Activated CD8-positive, alpha-beta T cell treated with anti-CD3 and anti-CD28 coated beads for 36 hours (primary cell): ENCODE measurements around the gene AFMID. TPM values are rescaled to one million over a fixed set of nuclear protein-coding genes. Genes with fewer than 3 reads are reported as not detected.

Source experiments
- ATAC-seq: fragments of 200-7000 bp; cut with Tn5 transposase; one replicate; pipeline ENCODE4 v1.10.0; 2021; ENCODE audit warnings: mild to moderate bottlenecking, moderate library complexity
- CTCF ChIA-PET: fragments of 350-600 bp; sonication (Branson Sonifier 250); formaldehyde crosslinking; loops from one replicate; lab custom pipeline; 2021; ENCODE audit warnings: antibody characterized with exemption; lab: Charles Lee
- POLR2A ChIA-PET: fragments of 350-600 bp; sonication (Branson Sonifier 250); formaldehyde crosslinking; loops from one replicate; lab custom pipeline; 2021; ENCODE audit warnings: antibody characterized with exemption; lab: Charles Lee
- DNase-seq: peaks from one replicate; pipeline ENCODE4 v3.0.0-alpha.2; 2020
- H3K27ac Mint-ChIP-seq: one replicate; pipeline ENCODE4 v1.8.0; 2021; ENCODE audit warnings: mild to moderate bottlenecking, mixed read lengths
- H3K27me3 Mint-ChIP-seq: one replicate; pipeline ENCODE4 v1.8.0; 2021; ENCODE audit warnings: mixed read lengths
- H3K36me3 Mint-ChIP-seq: one replicate; pipeline ENCODE4 v1.8.0; 2021; ENCODE audit warnings: low read depth, mixed read lengths
- H3K4me1 Mint-ChIP-seq: one replicate; pipeline ENCODE4 v1.8.0; 2021; ENCODE audit warnings: low read depth, mixed read lengths
- H3K4me3 Mint-ChIP-seq: one replicate; pipeline ENCODE4 v1.8.0; 2021; ENCODE audit warnings: mild to moderate bottlenecking, moderate library complexity, mixed read lengths
- H3K9me3 Mint-ChIP-seq: one replicate; pipeline ENCODE4 v1.8.0; 2021; ENCODE audit warnings: mixed read lengths
- intact Hi-C: fragments of 100-400 bp; cut with micrococcal nuclease; formaldehyde crosslinking; loops from one replicate; pipeline ENCODE4 v1.10.0; 2022
- total RNA-seq, 2 experiments: library from RNA; stranded (reverse); gene quantifications; one replicate each; pipeline ENCODE4 v1.2.3, GENCODE V29; 2021
- TF ChIP-seq, protein P1 (sequence below): fragments of 200-600 bp; IDR thresholded peaks from one replicate; pipeline ENCODE4 v1.8.0; 2022; ENCODE audit warnings: antibody characterized with exemption, mild to moderate bottlenecking

Gene AFMID
- total RNA-seq, 2 experiments from 2014 or later = 20.8 to 27.9 TPM

DNA sequence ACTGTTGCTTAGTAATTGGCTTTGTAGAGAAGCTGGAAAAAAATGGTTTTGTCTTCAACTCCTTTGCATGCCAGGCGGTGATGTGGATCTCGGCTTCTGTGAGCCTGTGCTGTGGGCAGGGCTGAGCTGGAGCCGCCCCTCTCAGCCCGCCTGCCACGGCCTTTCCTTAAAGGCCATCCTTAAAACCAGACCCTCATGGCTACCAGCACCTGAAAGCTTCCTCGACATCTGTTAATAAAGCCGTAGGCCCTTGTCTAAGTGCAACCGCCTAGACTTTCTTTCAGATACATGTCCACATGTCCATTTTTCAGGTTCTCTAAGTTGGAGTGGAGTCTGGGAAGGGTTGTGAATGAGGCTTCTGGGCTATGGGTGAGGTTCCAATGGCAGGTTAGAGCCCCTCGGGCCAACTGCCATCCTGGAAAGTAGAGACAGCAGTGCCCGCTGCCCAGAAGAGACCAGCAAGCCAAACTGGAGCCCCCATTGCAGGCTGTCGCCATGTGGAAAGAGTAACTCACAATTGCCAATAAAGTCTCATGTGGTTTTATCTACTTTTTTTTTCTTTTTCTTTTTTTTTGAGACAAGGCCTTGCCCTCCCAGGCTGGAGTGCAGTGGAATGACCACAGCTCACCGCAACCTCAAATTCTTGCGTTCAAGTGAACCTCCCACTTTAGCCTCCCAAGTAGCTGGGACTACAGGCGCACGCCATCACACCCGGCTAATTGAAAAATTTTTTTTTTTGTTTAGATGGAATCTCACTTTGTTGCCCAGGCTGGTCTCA is 38.1 kb downstream of the AFMID start:
- no peak for ATAC-seq
- intact Hi-C loops = no loop called here
- Mint-ChIP-seq H3K4me3 (no peak overlapping the region), H3K4me1 (peaks cover 3% of the 10 kb centered on the region), H3K9me3 (no peaks in the 10 kb centered on the region), H3K27me3 (peaks cover 10% of the 10 kb centered on the region), H3K36me3 (peaks cover 30% of the 10 kb centered on the region), H3K27ac (no peak overlapping the region)
- DNase-seq = no peak
- TF ChIP-seq, protein P1, sequence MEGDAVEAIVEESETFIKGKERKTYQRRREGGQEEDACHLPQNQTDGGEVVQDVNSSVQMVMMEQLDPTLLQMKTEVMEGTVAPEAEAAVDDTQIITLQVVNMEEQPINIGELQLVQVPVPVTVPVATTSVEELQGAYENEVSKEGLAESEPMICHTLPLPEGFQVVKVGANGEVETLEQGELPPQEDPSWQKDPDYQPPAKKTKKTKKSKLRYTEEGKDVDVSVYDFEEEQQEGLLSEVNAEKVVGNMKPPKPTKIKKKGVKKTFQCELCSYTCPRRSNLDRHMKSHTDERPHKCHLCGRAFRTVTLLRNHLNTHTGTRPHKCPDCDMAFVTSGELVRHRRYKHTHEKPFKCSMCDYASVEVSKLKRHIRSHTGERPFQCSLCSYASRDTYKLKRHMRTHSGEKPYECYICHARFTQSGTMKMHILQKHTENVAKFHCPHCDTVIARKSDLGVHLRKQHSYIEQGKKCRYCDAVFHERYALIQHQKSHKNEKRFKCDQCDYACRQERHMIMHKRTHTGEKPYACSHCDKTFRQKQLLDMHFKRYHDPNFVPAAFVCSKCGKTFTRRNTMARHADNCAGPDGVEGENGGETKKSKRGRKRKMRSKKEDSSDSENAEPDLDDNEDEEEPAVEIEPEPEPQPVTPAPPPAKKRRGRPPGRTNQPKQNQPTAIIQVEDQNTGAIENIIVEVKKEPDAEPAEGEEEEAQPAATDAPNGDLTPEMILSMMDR = no peak
- ChIA-PET POLR2A (interaction anchor here (0.6 to 1.2 kb wide), 3 partner anchors 10 to 42 kb away, joined by 3 read pairs; no protein-coding TSS in a partner anchor), CTCF (interaction anchor here (1.4 to 4.7 kb wide), 2 partner anchors 26 to 140 kb away, joined by 4 to 22 read pairs; no protein-coding TSS in a partner anchor)

DNA sequence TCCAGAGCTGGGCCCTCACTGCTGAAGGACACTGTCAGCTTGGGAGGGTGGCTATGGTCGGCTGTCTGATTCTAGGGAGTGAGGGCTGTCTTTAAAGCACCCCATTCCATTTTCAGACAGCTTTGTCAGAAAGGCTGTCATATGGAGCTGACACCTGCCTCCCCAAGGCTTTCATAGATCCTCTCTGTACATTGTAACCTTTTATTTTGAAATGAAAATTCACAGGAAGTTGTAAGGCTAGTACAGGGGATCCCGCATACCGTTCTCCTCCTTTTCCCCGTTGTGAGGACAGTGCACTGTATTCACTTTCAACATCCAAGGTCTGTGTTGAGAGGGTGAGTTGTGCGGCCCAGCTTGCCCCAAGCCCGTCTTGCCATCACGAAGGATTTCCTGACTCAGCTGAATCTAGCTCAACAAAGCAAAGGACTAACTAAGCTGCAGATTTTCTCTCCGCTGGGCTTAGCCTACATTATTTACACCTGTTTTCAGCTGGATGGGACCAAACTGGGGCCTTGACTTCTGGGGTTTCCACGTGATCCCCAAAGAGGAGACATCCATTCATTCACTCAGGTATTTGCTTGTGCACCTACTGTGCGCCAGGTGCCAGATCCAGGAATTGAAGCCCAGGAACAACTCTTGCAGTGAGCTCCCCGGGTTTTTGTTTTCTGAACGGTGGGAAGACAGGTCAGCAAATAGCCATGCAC is 39.0 kb downstream of the AFMID start:
- Mint-ChIP-seq H3K36me3 (peaks cover 26% of the 10 kb centered on the region), H3K27me3 (peaks cover 19% of the 10 kb centered on the region), H3K4me1 (peaks cover 6% of the 10 kb centered on the region), H3K27ac (no peak overlapping the region), H3K9me3 (no peaks in the 10 kb centered on the region), H3K4me3 (no peak overlapping the region)
- ChIA-PET POLR2A (interaction anchor here (0.6 to 1.3 kb wide), 7 partner anchors 8 to 297 kb away, joined by 3 read pairs; no protein-coding TSS in a partner anchor), CTCF (interaction anchor here (1.4 to 4.7 kb wide), 3 partner anchors 25 to 141 kb away, joined by 4 to 22 read pairs (median 4); no protein-coding TSS in a partner anchor)
- DNase-seq = no peak
- intact Hi-C loops = no loop called here
- TF ChIP-seq, protein P1 = no peak
- ATAC-seq = no peak

DNA sequence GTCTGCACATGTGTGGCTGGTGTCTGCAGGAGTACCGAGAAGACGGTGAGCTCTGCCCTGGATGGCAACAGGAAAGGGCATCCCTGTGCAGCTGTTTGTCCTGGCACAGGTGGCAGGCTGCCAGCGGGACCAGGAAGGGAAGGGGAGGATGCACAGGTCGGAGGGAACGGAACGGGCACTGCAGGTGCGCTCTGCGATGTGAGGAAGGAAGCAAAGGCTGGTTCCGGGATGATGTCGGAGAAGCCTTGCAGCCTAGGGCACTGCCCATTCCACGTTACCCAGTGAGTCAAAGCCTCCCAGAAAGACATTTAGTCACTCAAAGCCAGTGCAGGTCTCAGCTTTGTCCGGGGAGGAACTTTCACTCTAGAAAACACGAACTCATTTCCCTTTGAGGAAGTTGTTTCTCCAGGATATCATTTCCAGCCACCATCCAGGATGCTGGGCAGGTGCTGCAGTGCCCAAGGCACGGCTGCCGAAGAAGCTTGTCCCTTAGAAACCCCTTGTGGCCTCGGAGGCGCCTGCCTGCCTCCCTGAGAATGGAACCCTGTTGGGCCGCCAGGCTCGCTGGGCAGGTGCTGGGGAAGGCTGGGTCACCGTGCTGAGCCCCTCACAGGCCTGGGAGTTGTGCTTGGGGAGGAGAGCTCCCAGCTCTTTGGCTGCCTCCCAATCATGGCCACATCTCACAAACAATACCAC is 39.7 kb downstream of the AFMID start:
- H3K4me3 Mint-ChIP-seq = no peak overlapping the region
- H3K27me3 Mint-ChIP-seq = peaks cover 22% of the 10 kb centered on the region
- intact Hi-C loops = no loop called here
- DNase-seq (no peak), ATAC-seq (no peak)
- H3K9me3 Mint-ChIP-seq = no peaks in the 10 kb centered on the region
- TF ChIP-seq, protein P1 = no peak
- ChIA-PET POLR2A (interaction anchor here (0.6 to 1.3 kb wide), 5 partner anchors 9 to 297 kb away, joined by 3 read pairs; no protein-coding TSS in a partner anchor), CTCF (interaction anchor here (1.5 to 4.7 kb wide), 2 partner anchors 24 to 63 kb away, joined by 4 to 22 read pairs; no protein-coding TSS in a partner anchor)
- no peak overlapping the region for H3K27ac Mint-ChIP-seq
- H3K4me1 Mint-ChIP-seq = peaks cover 8% of the 10 kb centered on the region
- peaks cover 26% of the 10 kb centered on the region for H3K36me3 Mint-ChIP-seq

DNA sequence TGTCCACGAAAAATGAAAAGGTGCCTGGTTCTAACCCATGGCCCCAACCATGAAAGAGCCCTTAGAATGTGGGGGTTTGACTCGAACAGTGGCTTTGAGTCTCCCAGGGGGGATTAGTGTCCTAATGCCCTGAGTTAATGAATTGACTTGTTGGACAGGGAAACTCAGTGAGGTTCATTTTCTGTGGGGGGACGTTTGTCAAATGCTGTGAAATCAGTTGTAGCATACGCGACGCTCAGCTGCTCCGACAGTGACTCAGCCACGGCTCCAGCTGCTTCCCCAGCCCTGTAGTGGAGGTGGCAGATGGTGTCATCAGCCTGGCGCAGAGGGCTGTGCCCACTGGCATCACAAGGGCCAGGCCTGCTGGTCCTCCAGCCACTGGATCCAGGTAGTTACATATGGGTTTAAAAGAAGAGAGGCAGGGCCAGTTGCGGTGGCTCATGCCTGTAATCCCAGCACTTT is 40.3 kb downstream of the AFMID start:
- H3K9me3 Mint-ChIP-seq = no peaks in the 10 kb centered on the region
- H3K27me3 Mint-ChIP-seq = peaks cover 28% of the 10 kb centered on the region
- H3K36me3 Mint-ChIP-seq = peaks cover 26% of the 10 kb centered on the region
- peaks cover 11% of the 10 kb centered on the region for H3K4me1 Mint-ChIP-seq
- no peak overlapping the region for H3K4me3 Mint-ChIP-seq
- no peak for DNase-seq
- no peak overlapping the region for H3K27ac Mint-ChIP-seq
- TF ChIP-seq, protein P1 = no peak
- POLR2A ChIA-PET = no interaction called here
- ATAC-seq = no peak
- CTCF ChIA-PET = interaction anchor here (1.5 to 4.7 kb wide), 2 partner anchors 23 to 63 kb away, joined by 4 to 22 read pairs; no protein-coding TSS in a partner anchor
- intact Hi-C loops = no loop called here
